Measurements from ENCODE around the gene DOC2B. TPM values are rescaled to one million over a fixed set of nuclear protein-coding genes. Genes with fewer than 3 reads are reported as not detected.
"Not testable (repeated sequence)": the region's sequence is repeated elsewhere in the genome, so short reads cannot be mapped to it uniquely, and the experiment has no call there.

DOC2B gene
- total RNA-seq, 1 experiment from 2014 or later: 15.2 TPM

DNA sequence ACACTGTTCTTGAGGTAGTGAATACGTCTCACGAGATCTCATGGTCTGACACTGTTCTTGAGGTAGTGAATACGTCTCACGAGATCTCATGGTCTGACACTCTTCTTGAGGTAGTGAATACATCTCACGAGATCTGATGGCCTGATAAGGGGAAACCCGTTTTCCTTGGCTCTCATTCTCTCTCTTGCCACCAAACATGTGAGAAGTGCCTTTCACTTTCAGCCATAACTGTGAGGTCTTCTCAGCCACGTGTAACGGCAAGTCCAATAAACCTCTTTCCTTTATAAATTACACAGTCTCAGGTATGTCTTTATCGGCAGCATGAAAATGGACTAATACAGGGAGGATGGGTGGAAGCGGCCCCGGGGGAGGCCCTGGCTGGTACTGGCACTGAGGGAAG, 12.8 kb downstream of the DOC2B start:
- H3K4me1 ChIP-seq (ENCODE audit: control insufficient read depth in 1 of 2, insufficient read depth in 2 of 2, low read length in 2 of 2); POLR2A ChIA-PET; intact Hi-C loops (cut with micrococcal nuclease); H3K9me2 ChIP-seq (ENCODE audit: insufficient read depth); H3K79me2 ChIP-seq (ENCODE audit: insufficient read depth, low read length); H3K27ac ChIP-seq (ENCODE audit: low read depth, low read length); H3K4me2 ChIP-seq (ENCODE audit: low read length); H4K20me1 ChIP-seq (ENCODE audit: insufficient read depth); H3K9me3 ChIP-seq (ENCODE audit: control insufficient read depth in 1 of 2, insufficient read depth in 1 of 2, low read depth in 1 of 2, low read length in 2 of 2); RAD21 ChIA-PET (ENCODE audit: low non-redundant PET in 1 of 2, low total read pairs in 2 of 2, uncharacterized antibody in 2 of 2, unreplicated experiment in 2 of 2); H3K36me3 ChIP-seq (ENCODE audit: control insufficient read depth in 1 of 2, insufficient read depth in 2 of 2, low read length in 2 of 2); H2AFZ ChIP-seq (ENCODE audit: low read depth, low read length, poor library complexity, severe bottlenecking); ATAC-seq; H3K9ac ChIP-seq (ENCODE audit: low read length); CTCF ChIA-PET; DNase-seq (ENCODE audit: low read depth, low spot score); BruUV-seq (replicated peaks); H3K4me3 ChIP-seq (replicated peaks in 1 of 2; ENCODE audit: low read depth in 1 of 2, low read length in 2 of 2); H3K27me3 ChIP-seq (ENCODE audit: insufficient read depth, low read length): not testable (repeated sequence)

DNA sequence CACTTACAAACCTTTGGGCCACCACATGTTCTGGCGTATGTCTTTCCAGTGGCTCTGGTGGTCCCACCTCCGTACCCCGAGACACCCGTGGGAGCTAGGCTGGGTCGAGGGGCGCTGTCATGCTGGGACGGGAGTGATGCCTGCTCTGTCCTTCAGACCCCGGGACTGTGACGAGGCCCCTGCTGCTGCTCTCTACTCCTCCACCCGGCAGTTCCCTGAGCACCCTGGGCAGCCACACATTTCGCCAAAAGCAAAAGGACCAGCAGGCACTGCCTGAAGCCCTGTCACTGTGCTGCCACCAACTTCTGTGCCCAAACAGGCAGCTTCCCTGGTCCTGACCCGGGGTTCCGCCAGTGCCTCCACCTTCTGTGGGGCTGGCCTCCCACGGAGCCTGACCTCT, 15.5 kb downstream of the DOC2B start:
- no peaks in the 10 kb centered on the region for H3K4me1 ChIP-seq (ENCODE audit: control insufficient read depth in 1 of 2, insufficient read depth in 2 of 2, low read length in 2 of 2)
- no peak for TF ChIP-seq SP1 (IDR thresholded peaks at IDR 0.05; ENCODE audit: low read depth)
- no peak for TF ChIP-seq RAD21 (IDR thresholded peaks at IDR 0.05; ENCODE audit: low read depth)
- no peak for TF ChIP-seq TCF7L2 (IDR thresholded peaks at IDR 0.05; ENCODE audit: borderline replicate concordance, extremely low read depth, insufficient read depth, insufficient read length)
- TF ChIP-seq, protein P1, sequence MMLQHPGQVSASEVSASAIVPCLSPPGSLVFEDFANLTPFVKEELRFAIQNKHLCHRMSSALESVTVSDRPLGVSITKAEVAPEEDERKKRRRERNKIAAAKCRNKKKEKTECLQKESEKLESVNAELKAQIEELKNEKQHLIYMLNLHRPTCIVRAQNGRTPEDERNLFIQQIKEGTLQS (IDR thresholded peaks at IDR 0.05): no peak
- no peak for TF ChIP-seq EZH2 (IDR thresholded peaks at IDR 0.05)
- H3K4me2 ChIP-seq (ENCODE audit: low read length): no peak overlapping the region
- no peaks in the 10 kb centered on the region for H3K36me3 ChIP-seq (ENCODE audit: control insufficient read depth in 1 of 2, insufficient read depth in 2 of 2, low read length in 2 of 2)
- H3K27ac ChIP-seq (ENCODE audit: low read depth, low read length): no peak overlapping the region
- H4K20me1 ChIP-seq (ENCODE audit: insufficient read depth): no peaks in the 10 kb centered on the region
- intact Hi-C loops (cut with micrococcal nuclease): no loop called here
- no peaks in the 10 kb centered on the region for H3K27me3 ChIP-seq (ENCODE audit: insufficient read depth, low read length)
- H3K9ac ChIP-seq (ENCODE audit: low read length): no peak overlapping the region
- no peaks in the 10 kb centered on the region for H3K9me2 ChIP-seq (ENCODE audit: insufficient read depth)
- DNase-seq (ENCODE audit: low read depth, low spot score): no peak
- H3K9me3 ChIP-seq (ENCODE audit: control insufficient read depth in 1 of 2, insufficient read depth in 1 of 2, low read depth in 1 of 2, low read length in 2 of 2): no peaks in the 10 kb centered on the region
- no peak overlapping the region for H2AFZ ChIP-seq (ENCODE audit: low read depth, low read length, poor library complexity, severe bottlenecking)
- no peak overlapping the region for H3K4me3 ChIP-seq (replicated peaks in 1 of 2; ENCODE audit: low read depth in 1 of 2, low read length in 2 of 2)
- ChIA-PET RAD21 (ENCODE audit: low non-redundant PET in 1 of 2, low total read pairs in 2 of 2, uncharacterized antibody in 2 of 2, unreplicated experiment in 2 of 2) (no interaction called here), POLR2A (no interaction called here), CTCF (no interaction called here)
- no peak for ATAC-seq
- H3K79me2 ChIP-seq (ENCODE audit: insufficient read depth, low read length): no peaks in the 10 kb centered on the region
- BruUV-seq (replicated peaks): no TSS peak

Measured in HCT116 (cell line).